Caco-2 (cell line): ENCODE measurements around the gene PON1. TPM values are rescaled to one million over a fixed set of nuclear protein-coding genes. Genes with fewer than 3 reads are reported as not detected.

Experiments used
- BruUV-seq: library from RNA; stranded (reverse); fragments of 400-500 nt; replicated peaks from 2 replicates; lab custom pipeline; 2021; lab: Mats Ljungman, UMichigan
- CTCF ChIA-PET: fragments of 300-600 bp; sonication (Branson Sonifier 250); formaldehyde crosslinking; loops from one replicate; lab custom pipeline; 2022; ENCODE audit warnings: antibody characterized with exemption; lab: Charles Lee
- POLR2A ChIA-PET: fragments of 300-600 bp; sonication (Branson Sonifier 250); formaldehyde crosslinking; loops from one replicate; lab custom pipeline; 2022; ENCODE audit warnings: antibody characterized with exemption; lab: Charles Lee
- DNase-seq, 2 experiments: peaks; one replicate each; pipeline versions ENCODE4 v3.0.0 to v3.0.0-alpha.2; 2020 to 2022
- H3K27me3 ChIP-seq: replicated peaks from 2 replicates; pipeline ENCODE4 v1.6.0; 2011; ENCODE audit warnings: low read length; ENCODE audit not compliant: control insufficient read depth, insufficient read depth
- H3K36me3 ChIP-seq: 2 replicates; pipeline ENCODE4 v1.5.1; 2011; ENCODE audit warnings: low read length; ENCODE audit not compliant: control insufficient read depth, insufficient read depth
- H3K4me1 ChIP-seq: fragments of 250-450 bp; sonication (Bioruptor Pico); 2 replicates; pipeline ENCODE4 v1.5.1; 2020; ENCODE audit warnings: mild to moderate bottlenecking
- H3K4me3 ChIP-seq: 2 replicates; pipeline ENCODE4 v1.5.1; 2011; ENCODE audit warnings: low read depth, mild to moderate bottlenecking, control low read depth, low read length
- H3K9me3 ChIP-seq: fragments of 250-450 bp; sonication (Bioruptor Pico); 2 replicates; pipeline ENCODE4 v1.5.1; 2020; ENCODE audit warnings: mild to moderate bottlenecking, moderate library complexity
- H3K27ac Mint-ChIP-seq: one replicate; pipeline ENCODE4 v1.8.0; 2022; ENCODE audit warnings: mixed read lengths; ENCODE audit not compliant: unreplicated experiment
- H3K27me3 Mint-ChIP-seq: one replicate; pipeline ENCODE4 v1.8.0; 2022; ENCODE audit warnings: mixed read lengths; ENCODE audit not compliant: insufficient read depth, unreplicated experiment
- H3K36me3 Mint-ChIP-seq: one replicate; pipeline ENCODE4 v1.8.0; 2022; ENCODE audit warnings: mild to moderate bottlenecking, mixed read lengths; ENCODE audit not compliant: insufficient read depth, unreplicated experiment
- H3K4me1 Mint-ChIP-seq: one replicate; pipeline ENCODE4 v1.8.0; 2022; ENCODE audit warnings: low read depth, mixed read lengths; ENCODE audit not compliant: unreplicated experiment
- H3K4me3 Mint-ChIP-seq: one replicate; pipeline ENCODE4 v1.8.0; 2022; ENCODE audit warnings: mild to moderate bottlenecking, moderate library complexity, mixed read lengths; ENCODE audit not compliant: unreplicated experiment
- H3K9me3 Mint-ChIP-seq: one replicate; pipeline ENCODE4 v1.8.0; 2022; ENCODE audit warnings: mixed read lengths; ENCODE audit not compliant: unreplicated experiment
- intact Hi-C: fragments of 100-400 bp; cut with micrococcal nuclease; formaldehyde crosslinking; loops from one replicate; pipeline ENCODE4 v1.10.0; 2022; ENCODE audit not compliant: unreplicated experiment
- total RNA-seq: library from RNA; stranded (reverse); gene quantifications from 2 replicates; pipeline ENCODE4 v1.2.3, GENCODE V29; 2022
- TF ChIP-seq, protein P1 (sequence below), 2 experiments: fragments of 200-600 bp in 1 of 2; IDR thresholded peaks; 1 replicate in 1 of 2; 2 replicates in 1 of 2; pipeline versions ENCODE4 v1.5.1 to v1.8.0; 2011 to 2022; ENCODE audit warnings: antibody characterized with exemption in 1 of 2, control low read depth in 1 of 2, inconsistent platforms in 1 of 2, low read depth in 1 of 2, low read length in 1 of 2, mild to moderate bottlenecking in 1 of 2, moderate library complexity in 1 of 2; ENCODE audit not compliant: insufficient read depth in 1 of 2, severe bottlenecking in 1 of 2, unreplicated experiment in 1 of 2

The PON1 gene
- total RNA-seq, 1 experiment from 2014 or later, result not detected

DNA sequence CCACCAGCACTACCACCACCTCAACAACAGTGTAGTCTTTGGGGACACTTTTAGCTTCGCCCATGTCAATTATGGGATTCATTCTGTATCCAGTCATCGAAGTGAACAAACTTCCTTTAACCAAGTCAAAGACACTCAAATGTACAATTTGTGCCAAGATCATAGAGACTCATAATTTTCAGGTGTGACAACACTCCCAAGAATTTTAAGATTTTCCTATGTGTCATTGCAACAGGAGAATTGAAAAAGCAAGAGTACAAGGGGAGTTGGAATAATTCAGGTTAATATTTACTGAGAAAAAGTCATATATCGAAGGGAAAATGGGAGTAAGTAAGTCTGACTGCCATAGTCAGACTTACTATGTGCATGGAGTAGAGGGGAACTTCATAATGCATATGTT, 26.2 kb downstream of the PON1 start:
- Mint-ChIP-seq H3K27ac (no peak overlapping the region), H3K4me1 (no peaks in the 10 kb centered on the region), H3K9me3 (no peaks in the 10 kb centered on the region), H3K4me3 (no peak overlapping the region), H3K27me3 (no peaks in the 10 kb centered on the region), H3K36me3 (no peaks in the 10 kb centered on the region)
- CTCF ChIA-PET, result no interaction called here
- intact Hi-C loops, result no loop called here
- Histone ChIP-seq H3K9me3 (no peaks in the 10 kb centered on the region), H3K36me3 (no peaks in the 10 kb centered on the region), H3K4me3 (no peak overlapping the region), H3K27me3 (no peaks in the 10 kb centered on the region), H3K4me1 (no peaks in the 10 kb centered on the region)
- no peak for DNase-seq
- TF ChIP-seq, protein P1, sequence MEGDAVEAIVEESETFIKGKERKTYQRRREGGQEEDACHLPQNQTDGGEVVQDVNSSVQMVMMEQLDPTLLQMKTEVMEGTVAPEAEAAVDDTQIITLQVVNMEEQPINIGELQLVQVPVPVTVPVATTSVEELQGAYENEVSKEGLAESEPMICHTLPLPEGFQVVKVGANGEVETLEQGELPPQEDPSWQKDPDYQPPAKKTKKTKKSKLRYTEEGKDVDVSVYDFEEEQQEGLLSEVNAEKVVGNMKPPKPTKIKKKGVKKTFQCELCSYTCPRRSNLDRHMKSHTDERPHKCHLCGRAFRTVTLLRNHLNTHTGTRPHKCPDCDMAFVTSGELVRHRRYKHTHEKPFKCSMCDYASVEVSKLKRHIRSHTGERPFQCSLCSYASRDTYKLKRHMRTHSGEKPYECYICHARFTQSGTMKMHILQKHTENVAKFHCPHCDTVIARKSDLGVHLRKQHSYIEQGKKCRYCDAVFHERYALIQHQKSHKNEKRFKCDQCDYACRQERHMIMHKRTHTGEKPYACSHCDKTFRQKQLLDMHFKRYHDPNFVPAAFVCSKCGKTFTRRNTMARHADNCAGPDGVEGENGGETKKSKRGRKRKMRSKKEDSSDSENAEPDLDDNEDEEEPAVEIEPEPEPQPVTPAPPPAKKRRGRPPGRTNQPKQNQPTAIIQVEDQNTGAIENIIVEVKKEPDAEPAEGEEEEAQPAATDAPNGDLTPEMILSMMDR (IDR thresholded peaks at IDR 0.05; ENCODE audit: insufficient read depth in 1 of 2, low read depth in 1 of 2, low read length in 1 of 2, severe bottlenecking in 1 of 2, unreplicated experiment in 1 of 2), result no peak
- POLR2A ChIA-PET, result no interaction called here
- no TSS peak for BruUV-seq

DNA sequence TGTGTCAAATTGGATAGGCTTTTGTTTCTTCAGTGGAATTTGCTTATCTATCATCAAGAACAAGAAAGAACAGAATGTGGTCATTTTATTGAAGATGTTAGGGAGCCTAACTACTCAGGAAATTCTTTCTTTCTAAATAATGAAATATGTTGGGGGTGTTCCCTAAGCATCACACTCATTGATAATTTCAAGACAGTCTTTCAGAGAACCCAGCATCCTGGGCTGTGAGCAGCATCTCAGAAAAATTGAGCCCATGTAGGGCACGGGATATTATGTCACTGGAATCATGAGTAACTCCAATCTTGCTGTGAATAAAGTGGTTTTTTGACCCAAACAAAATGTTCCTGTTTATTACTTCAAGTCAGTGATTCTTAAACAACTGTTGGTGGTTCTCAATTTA, 27.3 kb downstream of the PON1 start:
- Mint-ChIP-seq H3K27ac (no peak overlapping the region), H3K9me3 (no peaks in the 10 kb centered on the region), H3K27me3 (no peaks in the 10 kb centered on the region), H3K4me1 (no peaks in the 10 kb centered on the region), H3K36me3 (no peaks in the 10 kb centered on the region), H3K4me3 (no peak overlapping the region)
- TF ChIP-seq, protein P1 (IDR thresholded peaks at IDR 0.05; ENCODE audit: insufficient read depth in 1 of 2, low read depth in 1 of 2, low read length in 1 of 2, severe bottlenecking in 1 of 2, unreplicated experiment in 1 of 2), result no peak
- H3K9me3 ChIP-seq, result no peaks in the 10 kb centered on the region
- BruUV-seq, result no TSS peak
- CTCF ChIA-PET, result no interaction called here
- no peak overlapping the region for H3K4me3 ChIP-seq
- H3K27me3 ChIP-seq, result no peaks in the 10 kb centered on the region
- no peaks in the 10 kb centered on the region for H3K4me1 ChIP-seq
- DNase-seq, result no peak
- POLR2A ChIA-PET, result no interaction called here
- no peaks in the 10 kb centered on the region for H3K36me3 ChIP-seq
- intact Hi-C loops, result no loop called here

DNA sequence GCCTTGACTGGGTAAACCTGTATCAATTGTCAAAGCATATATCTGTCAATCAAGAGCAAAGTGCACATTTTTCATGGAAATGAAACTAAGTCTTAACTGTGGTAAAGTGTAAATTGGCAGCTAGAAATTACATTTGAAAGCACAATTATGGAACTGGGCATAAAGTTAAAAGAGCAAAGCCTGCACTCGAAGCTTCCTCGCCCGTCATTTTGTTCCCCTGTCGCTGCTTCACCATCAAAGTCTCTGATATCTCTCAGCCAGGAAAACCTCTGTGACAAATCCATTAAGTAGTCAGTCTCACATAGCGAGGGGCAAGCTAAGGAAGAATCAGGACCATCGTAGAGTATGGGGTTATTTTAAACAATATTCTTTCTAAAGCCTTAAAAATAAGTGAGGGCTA, 27.9 kb downstream of the PON1 start:
- no peaks in the 10 kb centered on the region for H3K9me3 ChIP-seq
- Mint-ChIP-seq H3K36me3 (no peaks in the 10 kb centered on the region), H3K27me3 (no peaks in the 10 kb centered on the region), H3K9me3 (no peaks in the 10 kb centered on the region), H3K4me3 (no peak overlapping the region), H3K4me1 (no peaks in the 10 kb centered on the region), H3K27ac (no peak overlapping the region)
- no peaks in the 10 kb centered on the region for H3K4me1 ChIP-seq
- intact Hi-C loops, result no loop called here
- no peak for DNase-seq
- POLR2A ChIA-PET, result no interaction called here
- H3K4me3 ChIP-seq, result no peak overlapping the region
- no TSS peak for BruUV-seq
- TF ChIP-seq, protein P1 (IDR thresholded peaks at IDR 0.05; ENCODE audit: insufficient read depth in 1 of 2, low read depth in 1 of 2, low read length in 1 of 2, severe bottlenecking in 1 of 2, unreplicated experiment in 1 of 2), result no peak
- CTCF ChIA-PET, result no interaction called here
- H3K36me3 ChIP-seq, result no peaks in the 10 kb centered on the region
- H3K27me3 ChIP-seq, result no peaks in the 10 kb centered on the region
